GM19240 (cell line): ENCODE results near the gene CARD8.

Experiments
- DNase-seq: peaks from one replicate; pipeline ENCODE4 v3.0.0; 2011; ENCODE audit warnings: low spot score; ENCODE audit not compliant: insufficient read length

The CARD8 gene

GRCh38 chr19:48213959-48214358, 41.8 kb downstream of the CARD8 start:
- no peak for DNase-seq

- DNase-seq = no peak
Observed at GRCh38 chr19:48210005-48210404, 45.7 kb downstream of the CARD8 start.

GRCh38 chr19:48206397-48207093, 49.2 kb downstream of the CARD8 start:
- DNase-seq = no peak

GRCh38 chr19:48203794-48204628, 51.7 kb downstream of the CARD8 start:
- peak; percentile 98 for DNase-seq

DNA sequence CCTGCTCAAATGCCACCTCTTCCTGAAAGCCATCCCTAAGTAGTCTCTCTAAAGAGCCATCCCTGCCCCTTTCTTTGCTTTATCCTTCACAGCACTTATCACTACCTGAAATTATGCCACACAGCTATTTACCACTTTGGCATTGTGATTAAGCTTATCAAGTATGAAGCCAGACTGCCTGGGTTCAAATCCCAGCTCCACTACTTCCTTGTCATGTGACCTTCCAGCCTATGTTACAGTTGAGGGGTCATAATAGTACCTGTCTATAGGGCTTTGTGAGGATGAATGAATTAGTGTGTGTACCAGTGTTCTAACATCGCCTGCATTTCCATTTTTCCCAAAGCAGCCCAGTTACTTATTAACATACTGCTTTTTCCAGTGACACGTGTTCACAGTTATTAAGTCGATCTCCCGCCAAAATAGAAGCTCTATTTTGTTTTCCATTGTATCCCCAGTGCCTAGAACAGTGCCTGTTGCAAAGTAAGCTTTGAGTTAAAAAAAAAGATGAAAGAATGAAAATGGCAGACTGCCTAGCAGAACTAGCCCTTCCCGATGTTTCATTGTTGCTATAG, 52.4 kb downstream of the CARD8 start:
- no peak for DNase-seq

- DNase-seq = no peak
Observed at GRCh38 chr19:48196933-48197665, 58.6 kb downstream of the CARD8 start.

- no peak for DNase-seq
Observed at GRCh38 chr19:48196321-48196763, 59.4 kb downstream of the CARD8 start.

GRCh38 chr19:48194844-48195830, 60.6 kb downstream of the CARD8 start:
- no peak for DNase-seq

GRCh38 chr19:48194041-48194843, 61.5 kb downstream of the CARD8 start:
- DNase-seq = no peak

DNA sequence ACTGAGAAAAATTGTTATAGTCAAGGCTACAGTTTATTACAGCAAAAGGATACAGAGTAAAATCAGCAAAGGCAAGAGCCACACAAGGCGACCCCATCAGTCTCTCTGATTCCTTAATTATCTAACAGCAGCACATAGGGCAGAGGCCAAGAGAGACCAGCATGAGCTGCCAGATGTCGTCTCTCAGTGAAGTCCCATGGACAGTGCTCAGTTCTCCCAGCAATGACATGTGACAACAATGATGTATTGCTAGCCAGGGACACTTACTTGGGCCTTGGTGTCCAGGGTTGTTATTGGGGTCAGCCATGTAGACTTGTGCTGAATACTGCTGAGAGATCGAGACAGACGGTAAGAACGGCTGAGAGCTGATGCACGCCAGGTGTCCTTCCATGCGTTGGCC, 63.0 kb downstream of the CARD8 start:
- no peak for DNase-seq

DNA sequence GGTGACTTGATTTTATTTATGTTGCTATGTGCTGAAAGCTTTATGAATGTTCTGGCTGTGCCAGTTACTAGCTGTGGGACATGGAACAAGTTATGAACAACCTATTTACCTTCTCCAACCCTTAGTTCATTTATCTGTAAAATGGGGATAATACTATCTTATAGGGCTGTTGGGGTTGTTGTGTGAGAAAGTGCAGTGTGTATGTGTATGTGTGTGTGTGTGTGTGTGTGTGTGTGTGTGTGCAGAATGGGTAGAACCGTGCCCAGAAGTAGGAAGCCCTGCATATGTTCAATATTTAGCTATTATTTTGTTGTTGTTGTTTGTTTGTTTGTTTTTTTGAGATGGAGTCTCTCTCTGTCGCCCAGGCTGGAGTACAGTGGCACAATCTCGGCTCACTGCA, 64.8 kb downstream of the CARD8 start:
- no peak for DNase-seq

GRCh38 chr19:48190288-48190884, 65.3 kb downstream of the CARD8 start:
- no peak for DNase-seq

GRCh38 chr19:48186541-48186991, 69.1 kb downstream of the CARD8 start:
- DNase-seq = no peak

DNA sequence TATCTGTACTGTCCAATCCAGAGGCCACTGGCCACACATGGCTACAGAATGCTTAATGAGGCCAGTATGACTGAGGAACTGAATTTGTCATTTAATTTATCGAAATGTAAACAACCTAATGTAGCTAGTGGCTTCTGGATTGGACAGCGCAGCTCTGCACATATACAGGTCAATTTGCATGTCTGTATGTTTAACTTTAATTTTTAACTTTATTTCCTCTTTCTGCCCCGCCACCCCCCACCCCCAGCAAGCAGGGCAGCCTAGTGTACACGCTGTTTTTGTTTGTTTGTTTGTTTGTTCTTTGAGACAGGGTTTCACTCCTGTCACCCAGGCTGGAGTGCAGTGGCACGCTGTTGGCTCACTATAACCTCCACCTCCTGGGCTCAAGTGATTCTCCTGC, 69.7 kb downstream of the CARD8 start:
- DNase-seq = no peak

DNA sequence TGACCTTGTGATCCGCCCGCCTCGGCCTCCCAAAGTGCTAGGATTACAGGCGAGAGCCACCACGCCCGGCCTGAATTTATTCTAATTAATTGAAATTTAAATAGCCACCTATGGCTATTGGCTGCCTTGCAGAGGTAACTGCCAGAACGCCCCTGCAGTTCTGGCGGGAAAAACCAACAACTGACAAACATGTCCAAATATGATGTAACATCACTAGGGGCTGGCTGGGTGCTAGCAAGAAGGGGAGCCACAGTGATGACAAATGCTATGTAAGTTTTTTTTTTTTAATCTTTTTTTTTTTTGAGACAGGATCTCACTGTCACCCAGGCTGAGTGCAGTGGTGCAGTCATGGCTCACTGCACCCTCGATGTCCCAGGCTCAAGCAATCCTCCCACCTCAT, 72.4 kb downstream of the CARD8 start:
- no peak for DNase-seq

DNA sequence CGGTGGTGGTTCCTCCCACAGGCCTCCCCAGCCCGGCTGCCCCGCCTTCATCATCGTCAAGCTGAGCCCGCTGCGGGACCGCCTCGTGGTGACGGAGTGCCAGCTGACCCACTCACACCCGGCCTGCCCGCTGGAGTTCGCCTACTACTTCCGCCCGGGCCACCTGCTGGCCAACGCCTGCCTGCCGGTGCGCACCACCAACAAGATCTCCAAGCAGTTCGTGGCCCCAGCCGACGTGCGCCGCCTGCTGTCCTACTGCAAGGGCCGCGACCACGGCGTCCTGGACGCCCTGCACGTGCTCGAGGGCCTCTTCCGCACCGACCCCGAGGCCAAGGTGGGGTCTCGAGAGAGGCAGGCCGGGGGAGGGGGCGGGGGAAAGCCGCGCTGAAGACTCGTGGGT, 73.3 kb downstream of the CARD8 start:
- DNase-seq = no peak

DNA sequence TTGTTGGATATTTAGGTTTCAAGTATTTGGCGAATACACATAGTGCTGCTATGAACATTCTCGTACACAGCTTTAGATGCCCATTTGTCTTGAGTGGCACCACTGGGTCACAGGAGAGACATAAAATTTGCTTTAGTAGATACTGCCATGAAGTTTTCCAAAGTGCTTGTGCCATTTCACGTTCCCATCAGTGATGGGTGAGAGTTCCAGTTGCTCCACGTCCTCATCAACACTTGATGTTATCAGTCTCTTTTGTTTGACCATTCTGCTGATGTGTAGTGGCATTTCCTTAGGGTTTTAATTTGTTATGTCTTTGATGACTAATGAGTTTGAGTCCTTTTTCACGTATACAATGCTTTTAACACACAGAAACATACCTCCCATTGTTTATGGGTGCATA, 74.2 kb downstream of the CARD8 start:
- no peak for DNase-seq

- DNase-seq = no peak
Observed at GRCh38 chr19:48176226-48176625, 79.5 kb downstream of the CARD8 start.

DNA sequence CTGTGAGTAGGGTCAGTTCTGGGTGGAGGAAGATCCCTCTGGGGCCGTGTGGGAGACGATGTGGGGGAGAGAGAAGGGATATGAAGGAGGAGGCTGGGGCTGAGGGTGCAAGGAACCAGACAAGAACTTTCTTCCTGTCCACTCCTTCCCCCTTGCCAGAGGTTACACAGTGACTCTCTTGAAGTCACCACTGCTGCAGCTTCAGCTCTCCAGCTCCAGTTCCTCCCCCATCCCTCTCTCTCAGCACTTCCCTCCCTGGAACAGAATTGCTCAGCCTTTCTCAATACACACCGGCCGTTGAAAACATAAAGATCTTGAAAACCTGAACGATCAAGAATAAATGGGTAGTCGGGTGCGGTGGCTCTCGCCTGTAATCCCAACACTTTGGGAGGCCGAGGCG, 80.1 kb downstream of the CARD8 start:
- no peak for DNase-seq
